DND-41 (cell line): ENCODE data around the gene GLMN.
A peak's percentile ranks its signal among the peaks of the same experiment; 100 is the strongest.

Experiments used
- ATAC-seq: fragments of 200-7000 bp; cut with Tn5 transposase; 3 replicates; pipeline ENCODE4 v1.9.1; 2021; ENCODE audit warnings: low read depth; ENCODE audit not compliant: insufficient read depth
- DNase-seq: peaks from one replicate; pipeline ENCODE4 v3.0.0-alpha.2; 2020
- H2AFZ ChIP-seq: 2 replicates; pipeline ENCODE4 v1.6.0; 2012; ENCODE audit warnings: low read depth, low read length
- H3K27ac ChIP-seq: 2 replicates; pipeline ENCODE4 v1.5.1; 2012; ENCODE audit warnings: low read length, inconsistent platforms
- H3K27me3 ChIP-seq: fragments of 200-600 bp; sonication (generic); 2 replicates; pipeline ENCODE4 v1.6.0; 2012; ENCODE audit warnings: low read length, mild to moderate bottlenecking, inconsistent platforms; ENCODE audit not compliant: insufficient read depth, poor library complexity
- H3K36me3 ChIP-seq: 2 replicates; pipeline ENCODE4 v1.5.1; 2012; ENCODE audit warnings: low read length, inconsistent platforms; ENCODE audit not compliant: insufficient read depth
- H3K4me1 ChIP-seq: 2 replicates; pipeline ENCODE4 v1.5.1; 2012; ENCODE audit warnings: mild to moderate bottlenecking, low read length; ENCODE audit not compliant: insufficient read depth
- H3K4me2 ChIP-seq: 2 replicates; pipeline ENCODE4 v1.6.0; 2012; ENCODE audit warnings: mild to moderate bottlenecking, moderate library complexity, low read length, inconsistent platforms; ENCODE audit not compliant: insufficient read depth
- H3K4me3 ChIP-seq, 2 experiments: fragments of 200-600 bp in 1 of 2; shearing (Covaris generic) in 1 of 2; 2 replicates each; pipeline ENCODE4 v1.5.1; 2012 to 2016; ENCODE audit warnings: inconsistent platforms in 2 of 2, low read length in 2 of 2, mild to moderate bottlenecking in 2 of 2, low read depth in 1 of 2, moderate library complexity in 1 of 2
- H3K79me2 ChIP-seq: 2 replicates; pipeline ENCODE4 v1.6.0; 2012; ENCODE audit warnings: low read length, inconsistent platforms; ENCODE audit not compliant: insufficient read depth
- H3K9ac ChIP-seq: 2 replicates; pipeline ENCODE4 v1.6.0; 2012; ENCODE audit warnings: low read depth, mild to moderate bottlenecking, inconsistent platforms, low read length, moderate library complexity
- H3K9me3 ChIP-seq: 2 replicates; pipeline ENCODE4 v1.5.1; 2012; ENCODE audit warnings: low read length, moderate library complexity, mild to moderate bottlenecking, inconsistent platforms; ENCODE audit not compliant: insufficient read depth, severe bottlenecking
- H4K20me1 ChIP-seq: 2 replicates; pipeline ENCODE4 v1.6.0; 2012; ENCODE audit warnings: low read length; ENCODE audit not compliant: insufficient read depth
- CTCF ChIP-seq: IDR thresholded peaks from 2 replicates; pipeline ENCODE4 v1.5.1; 2012; ENCODE audit warnings: borderline replicate concordance, low read length, moderate library complexity, mild to moderate bottlenecking; ENCODE audit not compliant: poor library complexity, severe bottlenecking; ENCODE audit errors: extremely low read depth
- EZH2 ChIP-seq: IDR thresholded peaks from 3 replicates; pipeline ENCODE4 v1.6.1; 2012; ENCODE audit warnings: borderline replicate concordance, low read depth, mild to moderate bottlenecking, moderate library complexity, low read length, inconsistent platforms; ENCODE audit not compliant: severe bottlenecking

The GLMN gene

GRCh38 chr1:92210701-92211100 is 88.1 kb downstream of the GLMN start:
- Histone ChIP-seq H3K27me3 (no peaks in the 10 kb centered on the region), H3K27ac (no peak overlapping the region), H3K4me2 (no peak overlapping the region), H3K4me1 (peaks cover 11% of the 10 kb centered on the region; the same call in 1 of the 2 replicates), H3K4me3 (no peak overlapping the region), H2AFZ (no peak overlapping the region), H4K20me1 (no peaks in the 10 kb centered on the region), H3K79me2 (no peaks in the 10 kb centered on the region), H3K9ac (no peak overlapping the region), H3K36me3 (no peaks in the 10 kb centered on the region), H3K9me3 (peaks cover 5% of the 10 kb centered on the region)
- ATAC-seq (peak; percentile 75), DNase-seq (no peak)
- TF ChIP-seq EZH2, result no peak
- no peak for TF ChIP-seq CTCF

GRCh38 chr1:92203105-92203504 is 95.7 kb downstream of the GLMN start:
- Histone ChIP-seq H3K4me3 (no peak overlapping the region), H3K27ac (no peak overlapping the region), H3K27me3 (no peaks in the 10 kb centered on the region), H2AFZ (peak overlapping the region; percentile 25; the same call in 1 of the 2 replicates), H3K9ac (no peak overlapping the region), H3K9me3 (peaks cover 5% of the 10 kb centered on the region), H3K4me2 (no peak overlapping the region), H3K36me3 (no peaks in the 10 kb centered on the region), H4K20me1 (no peaks in the 10 kb centered on the region), H3K4me1 (peaks cover 11% of the 10 kb centered on the region), H3K79me2 (no peaks in the 10 kb centered on the region)
- no peak for ATAC-seq
- no peak for DNase-seq
- TF ChIP-seq EZH2 (no peak), CTCF (no peak)

GRCh38 chr1:92201973-92202372 is 96.8 kb downstream of the GLMN start:
- ATAC-seq (peak; percentile 76), DNase-seq (peak; percentile 10)
- H2AFZ ChIP-seq, result peak overlapping the region; percentile 74
- no peak overlapping the region for H3K4me3 ChIP-seq
- no peaks in the 10 kb centered on the region for H3K27me3 ChIP-seq
- H4K20me1 ChIP-seq, result no peaks in the 10 kb centered on the region
- H3K4me1 ChIP-seq, result peaks cover 12% of the 10 kb centered on the region
- H3K36me3 ChIP-seq, result no peaks in the 10 kb centered on the region
- H3K4me2 ChIP-seq, result 0 out of 2 replicates have a peak overlapping the region, but pooled peaks have one; percentile 10
- H3K27ac ChIP-seq, result no peak overlapping the region; the same call in 1 of the 2 replicates
- H3K79me2 ChIP-seq, result no peaks in the 10 kb centered on the region
- TF ChIP-seq EZH2, result no peak
- TF ChIP-seq CTCF, result no peak
- no peak overlapping the region for H3K9ac ChIP-seq
- H3K9me3 ChIP-seq, result peaks cover 5% of the 10 kb centered on the region
